GM19455 (cell line): ENCODE results near the gene NUMA1.

Source experiments
- ATAC-seq: cut with Tn5 transposase; IDR thresholded peaks from one replicate; pipeline ENCODE4 v1.9.1; 2021; ENCODE audit not compliant: unreplicated experiment

Gene NUMA1

DNA sequence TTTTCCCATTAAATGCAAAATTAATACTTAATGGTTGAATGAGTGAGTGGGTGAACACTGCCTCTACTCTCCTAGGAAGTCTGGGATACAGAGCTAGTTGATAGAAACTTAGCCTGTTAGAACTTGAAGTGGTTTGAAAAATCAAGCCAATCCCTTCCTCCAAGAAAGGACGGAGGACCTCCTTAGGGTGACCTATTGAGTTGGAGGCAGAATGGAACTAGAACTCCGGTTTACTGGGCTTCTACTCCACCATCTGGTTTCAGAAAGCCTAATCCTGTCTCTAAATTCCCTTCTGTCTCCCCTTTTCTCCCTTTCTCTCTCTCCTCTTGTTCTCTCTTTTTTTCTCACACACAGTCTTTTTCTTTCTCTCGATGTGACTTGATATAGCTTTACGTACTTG lies 101.2 kb downstream of the NUMA1 start:
- no peak for ATAC-seq

DNA sequence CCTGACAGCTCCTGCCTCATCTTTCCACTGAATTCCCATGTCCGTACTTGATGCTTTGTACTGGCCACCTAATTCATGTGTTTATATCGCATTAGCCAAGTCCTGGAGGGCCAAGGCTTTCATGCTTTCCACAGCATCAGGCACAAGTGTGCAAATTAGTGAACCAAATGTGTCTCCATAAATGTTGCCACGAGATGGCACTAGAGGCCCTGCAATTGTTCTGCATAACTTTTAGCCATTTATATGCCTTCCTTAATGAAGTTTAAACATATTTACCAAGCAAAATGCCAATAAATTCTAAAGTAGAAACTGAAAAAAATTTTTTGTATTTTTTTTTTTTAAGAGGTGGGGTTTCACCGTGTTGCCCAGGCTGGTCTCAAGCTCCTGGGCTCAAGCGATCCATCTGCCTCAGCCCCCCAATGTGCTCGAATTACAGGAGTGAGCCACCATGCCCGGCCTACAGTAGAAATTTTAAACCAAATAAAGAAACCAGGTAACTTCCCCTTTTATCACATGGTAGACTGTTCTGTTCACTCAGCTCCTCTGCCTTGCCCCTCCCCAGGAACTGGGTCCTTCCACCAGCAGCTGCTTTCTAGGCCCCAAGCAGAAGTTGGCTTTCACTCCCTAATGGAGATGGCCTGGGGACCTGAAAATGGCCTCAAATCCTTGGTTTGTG lies 102.5 kb downstream of the NUMA1 start:
- no peak for ATAC-seq

DNA sequence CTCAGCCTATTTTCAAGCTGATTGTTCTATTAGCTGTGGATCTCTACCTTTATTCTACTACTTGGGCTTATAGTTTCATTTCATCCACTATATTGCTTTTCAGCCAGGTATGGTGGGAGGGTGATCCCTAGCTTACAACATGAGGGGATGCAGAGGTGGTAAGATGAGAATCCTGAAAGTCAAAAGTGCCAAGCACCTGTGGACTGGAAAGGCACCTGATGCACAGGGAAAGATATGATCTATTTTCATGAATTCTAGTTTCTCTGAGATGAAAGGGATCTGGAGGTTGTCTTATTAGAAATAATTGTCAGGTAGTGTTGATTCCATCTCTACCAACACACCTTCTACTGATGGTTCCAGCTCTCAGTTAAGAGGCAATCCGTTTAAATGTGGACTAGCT lies 103.3 kb downstream of the NUMA1 start:
- no peak for ATAC-seq

DNA sequence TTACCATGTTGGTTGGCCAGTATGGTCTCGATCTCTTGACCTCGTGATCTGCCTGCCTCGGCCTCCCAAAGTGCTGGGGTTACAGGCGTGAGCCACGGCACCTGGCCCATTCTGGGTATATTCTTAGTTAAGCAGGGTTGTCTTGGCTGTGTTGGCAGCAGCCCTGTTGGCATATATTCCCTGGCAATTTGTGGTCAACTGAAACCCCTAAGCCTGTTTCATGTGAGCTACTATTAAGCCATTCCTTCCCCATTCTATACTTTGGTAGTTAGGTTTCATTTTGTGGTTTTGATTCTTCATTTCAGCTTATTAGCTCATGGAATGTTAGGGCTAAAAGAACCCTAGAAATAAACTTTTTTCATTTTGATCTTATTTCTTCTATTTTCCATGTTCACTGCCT lies 103.8 kb downstream of the NUMA1 start:
- ATAC-seq, result no peak

DNA sequence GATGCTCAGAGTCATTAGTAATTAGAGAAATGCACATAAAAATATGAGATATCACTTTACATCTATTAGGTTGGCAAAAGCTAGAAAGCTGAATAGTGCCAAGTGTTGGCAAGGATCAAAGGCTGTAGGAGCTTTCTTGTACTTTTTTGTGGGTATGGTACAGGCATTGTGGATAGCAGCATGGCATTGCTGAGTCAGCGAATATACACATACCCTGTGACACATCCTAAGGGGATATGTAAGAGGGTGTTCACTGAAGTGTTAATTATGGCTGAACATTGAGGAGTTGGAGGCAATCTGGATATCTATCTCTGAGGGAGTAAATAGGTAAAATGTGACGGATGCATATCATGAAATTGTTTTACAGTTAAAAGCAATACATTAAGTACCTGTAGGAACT lies 108.7 kb downstream of the NUMA1 start:
- ATAC-seq, result no peak

DNA sequence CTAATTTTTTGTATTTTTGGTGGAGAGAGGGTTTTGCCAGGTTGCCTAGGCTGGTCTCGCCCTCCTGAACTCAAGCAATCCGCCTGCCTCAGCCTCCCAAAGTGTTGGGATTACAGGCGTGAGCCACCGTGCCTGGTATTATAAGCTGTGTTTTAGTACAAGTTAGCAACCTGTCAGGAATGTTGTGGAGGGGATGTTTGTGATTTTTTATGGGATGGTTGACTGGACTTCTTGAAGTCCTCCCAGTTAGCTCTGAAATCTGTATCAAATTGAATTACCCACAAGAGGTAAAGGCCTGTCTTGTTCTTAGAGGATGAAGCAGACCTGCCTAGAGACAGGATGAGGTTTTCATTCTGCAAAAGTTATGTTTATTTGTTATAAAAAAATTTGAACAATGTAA lies 115.7 kb downstream of the NUMA1 start:
- no peak for ATAC-seq

DNA sequence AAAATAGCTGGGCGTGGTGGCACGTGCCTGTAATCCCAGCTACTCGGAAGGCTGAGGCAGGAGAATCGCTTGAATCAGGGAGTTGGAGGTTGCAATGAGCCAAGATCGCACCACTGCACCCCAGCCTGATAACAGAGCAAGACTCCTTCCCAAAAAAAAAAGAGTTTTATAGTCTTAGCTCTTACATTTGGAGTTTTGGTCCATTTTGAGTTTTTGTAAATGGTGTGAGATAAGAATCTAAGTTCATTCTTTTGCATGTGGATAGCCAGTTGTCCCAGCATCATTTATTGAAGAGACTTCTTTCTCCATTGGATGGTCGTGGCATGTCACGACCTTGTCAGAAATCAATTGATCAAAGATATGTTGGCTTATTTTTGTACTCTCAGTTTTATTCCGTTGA lies 116.9 kb downstream of the NUMA1 start:
- no peak for ATAC-seq

DNA sequence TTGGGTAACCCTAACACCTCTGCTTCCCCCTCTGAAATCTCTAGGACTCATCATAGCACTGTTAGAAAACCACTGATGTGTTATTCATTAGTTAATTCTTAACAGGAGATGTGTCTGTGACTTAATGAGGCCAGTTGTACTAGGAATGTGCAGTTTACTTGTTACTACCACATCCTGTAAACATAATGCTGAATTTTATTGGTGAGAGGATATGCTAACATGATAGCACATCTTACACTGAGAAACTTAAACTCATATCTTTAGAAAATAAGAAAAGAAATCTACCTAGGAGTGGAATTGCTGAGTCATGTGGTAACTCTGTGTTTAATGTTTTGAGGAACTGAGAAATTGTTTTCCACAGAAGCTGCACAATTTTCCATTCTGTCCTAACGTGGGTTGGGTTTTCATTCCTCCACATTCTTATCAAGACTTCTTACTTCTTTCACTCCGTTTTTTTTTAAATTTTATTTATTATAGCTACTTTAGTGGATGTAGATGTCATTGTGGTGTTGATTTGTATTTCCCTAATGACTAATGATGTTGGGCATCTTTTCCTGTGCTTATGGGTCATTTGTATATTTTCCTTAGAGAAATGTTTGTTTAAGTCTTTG lies 117.8 kb downstream of the NUMA1 start:
- ATAC-seq, result no peak

DNA sequence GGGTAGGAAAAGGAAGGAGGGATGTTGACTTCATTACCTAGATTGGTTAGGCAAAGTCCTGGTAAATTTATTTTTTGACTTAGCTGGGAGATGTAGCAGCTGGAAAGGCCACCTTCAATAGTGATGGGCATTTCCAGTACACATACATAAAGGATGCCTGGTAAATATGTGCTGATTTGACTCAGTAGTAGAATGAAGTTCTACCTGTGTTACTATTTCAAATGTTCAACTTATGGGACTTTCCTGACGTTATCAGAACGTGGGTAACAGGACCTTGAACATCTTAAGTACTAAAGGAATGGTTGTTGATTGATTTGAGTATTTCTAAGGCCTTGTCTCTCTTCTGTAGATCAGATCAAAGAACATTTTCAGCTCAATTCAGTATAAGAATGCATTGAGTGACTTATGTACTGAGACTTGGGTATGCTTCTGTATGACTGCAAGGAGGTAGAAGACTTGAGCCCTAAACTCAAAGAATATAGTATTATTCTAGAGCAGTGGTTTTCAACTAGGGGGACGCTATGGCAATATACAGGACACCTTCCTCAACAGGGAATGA lies 124.4 kb downstream of the NUMA1 start:
- no peak for ATAC-seq
